ENCODE results near the gene FRAS1.

DNA sequence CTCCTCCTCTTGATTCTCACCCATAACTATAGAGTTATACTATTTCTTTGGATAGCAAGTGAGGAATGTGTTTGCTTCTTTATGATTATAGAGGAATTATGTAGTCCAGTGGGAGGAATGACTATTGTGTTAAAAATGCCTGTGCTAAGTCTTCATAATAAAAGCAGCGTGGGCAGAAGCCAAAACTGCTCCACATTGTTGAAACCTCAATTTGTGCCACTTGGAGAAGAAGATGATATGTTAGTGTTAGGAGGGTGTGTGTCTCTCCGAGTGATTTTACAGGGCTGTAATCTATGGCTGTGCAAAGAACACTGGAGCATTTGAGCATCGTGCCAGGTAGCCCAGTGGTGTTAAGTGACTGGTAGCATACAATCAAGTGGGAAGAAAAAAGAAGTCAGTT is 74.3 kb downstream of the FRAS1 start:
- TF ChIP-seq SIN3A (IDR thresholded peaks at IDR 0.05; ENCODE audit: borderline replicate concordance, insufficient read depth, low read length) (no peak), TAF1 (IDR thresholded peaks at IDR 0.05; ENCODE audit: borderline replicate concordance, insufficient read depth, low read length) (no peak)
- TF ChIP-seq, protein P1, sequence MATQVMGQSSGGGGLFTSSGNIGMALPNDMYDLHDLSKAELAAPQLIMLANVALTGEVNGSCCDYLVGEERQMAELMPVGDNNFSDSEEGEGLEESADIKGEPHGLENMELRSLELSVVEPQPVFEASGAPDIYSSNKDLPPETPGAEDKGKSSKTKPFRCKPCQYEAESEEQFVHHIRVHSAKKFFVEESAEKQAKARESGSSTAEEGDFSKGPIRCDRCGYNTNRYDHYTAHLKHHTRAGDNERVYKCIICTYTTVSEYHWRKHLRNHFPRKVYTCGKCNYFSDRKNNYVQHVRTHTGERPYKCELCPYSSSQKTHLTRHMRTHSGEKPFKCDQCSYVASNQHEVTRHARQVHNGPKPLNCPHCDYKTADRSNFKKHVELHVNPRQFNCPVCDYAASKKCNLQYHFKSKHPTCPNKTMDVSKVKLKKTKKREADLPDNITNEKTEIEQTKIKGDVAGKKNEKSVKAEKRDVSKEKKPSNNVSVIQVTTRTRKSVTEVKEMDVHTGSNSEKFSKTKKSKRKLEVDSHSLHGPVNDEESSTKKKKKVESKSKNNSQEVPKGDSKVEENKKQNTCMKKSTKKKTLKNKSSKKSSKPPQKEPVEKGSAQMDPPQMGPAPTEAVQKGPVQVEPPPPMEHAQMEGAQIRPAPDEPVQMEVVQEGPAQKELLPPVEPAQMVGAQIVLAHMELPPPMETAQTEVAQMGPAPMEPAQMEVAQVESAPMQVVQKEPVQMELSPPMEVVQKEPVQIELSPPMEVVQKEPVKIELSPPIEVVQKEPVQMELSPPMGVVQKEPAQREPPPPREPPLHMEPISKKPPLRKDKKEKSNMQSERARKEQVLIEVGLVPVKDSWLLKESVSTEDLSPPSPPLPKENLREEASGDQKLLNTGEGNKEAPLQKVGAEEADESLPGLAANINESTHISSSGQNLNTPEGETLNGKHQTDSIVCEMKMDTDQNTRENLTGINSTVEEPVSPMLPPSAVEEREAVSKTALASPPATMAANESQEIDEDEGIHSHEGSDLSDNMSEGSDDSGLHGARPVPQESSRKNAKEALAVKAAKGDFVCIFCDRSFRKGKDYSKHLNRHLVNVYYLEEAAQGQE (IDR thresholded peaks at IDR 0.05; ENCODE audit: insufficient read depth in 1 of 2, low read depth in 2 of 2, low read length in 2 of 2) = no peak

All from PFSK-1 (cell line).